ENCODE results near the gene PRSS58. TPM values are rescaled to one million over a fixed set of nuclear protein-coding genes. Genes with fewer than 3 reads are reported as not detected.

The PRSS58 gene
- total RNA-seq, 1 donor, result not detected

DNA sequence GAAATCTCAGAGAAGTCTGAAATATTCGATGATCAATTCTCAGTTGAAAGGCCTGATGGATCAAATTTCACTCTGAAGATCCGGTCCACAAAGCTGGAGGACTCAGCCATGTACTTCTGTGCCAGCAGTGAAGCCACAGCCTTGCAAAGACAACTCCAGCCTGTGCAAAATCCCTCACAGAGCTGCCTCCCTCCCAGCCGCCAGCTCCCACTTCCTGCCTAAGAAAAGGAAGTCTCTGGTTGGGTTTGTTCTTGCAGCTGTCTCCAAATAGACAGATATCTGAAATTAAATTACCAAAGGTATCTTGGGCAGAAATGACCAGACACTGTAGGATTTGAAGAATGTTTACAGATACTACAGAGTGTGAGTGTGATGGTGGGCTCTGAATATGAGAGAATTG, 43.4 kb upstream of the PRSS58 start:
- TF ChIP-seq, protein P1, sequence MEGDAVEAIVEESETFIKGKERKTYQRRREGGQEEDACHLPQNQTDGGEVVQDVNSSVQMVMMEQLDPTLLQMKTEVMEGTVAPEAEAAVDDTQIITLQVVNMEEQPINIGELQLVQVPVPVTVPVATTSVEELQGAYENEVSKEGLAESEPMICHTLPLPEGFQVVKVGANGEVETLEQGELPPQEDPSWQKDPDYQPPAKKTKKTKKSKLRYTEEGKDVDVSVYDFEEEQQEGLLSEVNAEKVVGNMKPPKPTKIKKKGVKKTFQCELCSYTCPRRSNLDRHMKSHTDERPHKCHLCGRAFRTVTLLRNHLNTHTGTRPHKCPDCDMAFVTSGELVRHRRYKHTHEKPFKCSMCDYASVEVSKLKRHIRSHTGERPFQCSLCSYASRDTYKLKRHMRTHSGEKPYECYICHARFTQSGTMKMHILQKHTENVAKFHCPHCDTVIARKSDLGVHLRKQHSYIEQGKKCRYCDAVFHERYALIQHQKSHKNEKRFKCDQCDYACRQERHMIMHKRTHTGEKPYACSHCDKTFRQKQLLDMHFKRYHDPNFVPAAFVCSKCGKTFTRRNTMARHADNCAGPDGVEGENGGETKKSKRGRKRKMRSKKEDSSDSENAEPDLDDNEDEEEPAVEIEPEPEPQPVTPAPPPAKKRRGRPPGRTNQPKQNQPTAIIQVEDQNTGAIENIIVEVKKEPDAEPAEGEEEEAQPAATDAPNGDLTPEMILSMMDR (IDR thresholded peaks at IDR 0.05; ENCODE audit: extremely low read depth, low read depth, low read length), result no peak
- H3K36me3 ChIP-seq (ENCODE audit: insufficient read depth, low read length), result no peaks in the 10 kb centered on the region
- no peak overlapping the region for H3K4me2 ChIP-seq (ENCODE audit: insufficient read depth, low read length)

DNA sequence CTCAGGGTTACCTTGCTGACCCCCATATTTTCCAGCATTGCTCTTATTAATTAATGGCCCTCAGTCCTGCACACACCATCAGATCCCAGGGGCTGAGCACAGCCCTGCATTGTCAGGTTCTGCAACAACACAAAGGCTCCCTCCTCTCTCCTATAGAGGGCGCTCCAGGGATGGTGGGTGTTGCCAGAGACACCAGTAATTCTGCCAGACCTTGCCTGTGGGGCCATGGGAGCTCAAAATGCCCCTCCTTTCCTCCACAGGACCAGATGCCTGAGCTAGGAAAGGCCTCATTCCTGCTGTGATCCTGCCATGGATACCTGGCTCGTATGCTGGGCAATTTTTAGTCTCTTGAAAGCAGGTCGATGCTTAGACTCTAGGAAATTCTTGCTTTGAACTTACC, 42.8 kb upstream of the PRSS58 start:
- Histone ChIP-seq H2AFZ (ENCODE audit: low read length) (no peak overlapping the region), H3K36me3 (ENCODE audit: insufficient read depth, low read length) (no peaks in the 10 kb centered on the region), H3K4me3 (ENCODE audit: insufficient read depth, low read length) (no peak overlapping the region), H3K27me3 (ENCODE audit: insufficient read depth, low read length) (no peaks in the 10 kb centered on the region), H3K27ac (ENCODE audit: low read depth, low read length) (no peak overlapping the region), H4K20me1 (ENCODE audit: insufficient read depth, low read length) (no peaks in the 10 kb centered on the region), H3K4me2 (ENCODE audit: insufficient read depth, low read length) (no peak overlapping the region), H3K9me3 (ENCODE audit: low read depth, low read length) (no peaks in the 10 kb centered on the region), H3K79me2 (ENCODE audit: insufficient read depth, low read length) (no peaks in the 10 kb centered on the region), H3K4me1 (ENCODE audit: insufficient read depth, low read length) (no peaks in the 10 kb centered on the region)
- TF ChIP-seq, protein P1 (IDR thresholded peaks at IDR 0.05; ENCODE audit: extremely low read depth, low read depth, low read length), result peak; percentile 37
- DNase-seq (ENCODE audit: insufficient read length, low spot score, missing footprints), result no peak

More for the DNA sequence above, 43.4 kb upstream of the PRSS58 start:
- DNase-seq (ENCODE audit: insufficient read length, low spot score, missing footprints), result peak; percentile 15
- H3K9me3 ChIP-seq (ENCODE audit: low read depth, low read length), result no peaks in the 10 kb centered on the region
- H3K27ac ChIP-seq (ENCODE audit: low read depth, low read length), result no peak overlapping the region
- H3K79me2 ChIP-seq (ENCODE audit: insufficient read depth, low read length), result no peaks in the 10 kb centered on the region
- no peaks in the 10 kb centered on the region for H3K4me1 ChIP-seq (ENCODE audit: insufficient read depth, low read length)
- no peaks in the 10 kb centered on the region for H3K27me3 ChIP-seq (ENCODE audit: insufficient read depth, low read length)
- no peak overlapping the region for H2AFZ ChIP-seq (ENCODE audit: low read length)
- H4K20me1 ChIP-seq (ENCODE audit: insufficient read depth, low read length), result no peaks in the 10 kb centered on the region
- no peak overlapping the region for H3K4me3 ChIP-seq (ENCODE audit: insufficient read depth, low read length)

DNA sequence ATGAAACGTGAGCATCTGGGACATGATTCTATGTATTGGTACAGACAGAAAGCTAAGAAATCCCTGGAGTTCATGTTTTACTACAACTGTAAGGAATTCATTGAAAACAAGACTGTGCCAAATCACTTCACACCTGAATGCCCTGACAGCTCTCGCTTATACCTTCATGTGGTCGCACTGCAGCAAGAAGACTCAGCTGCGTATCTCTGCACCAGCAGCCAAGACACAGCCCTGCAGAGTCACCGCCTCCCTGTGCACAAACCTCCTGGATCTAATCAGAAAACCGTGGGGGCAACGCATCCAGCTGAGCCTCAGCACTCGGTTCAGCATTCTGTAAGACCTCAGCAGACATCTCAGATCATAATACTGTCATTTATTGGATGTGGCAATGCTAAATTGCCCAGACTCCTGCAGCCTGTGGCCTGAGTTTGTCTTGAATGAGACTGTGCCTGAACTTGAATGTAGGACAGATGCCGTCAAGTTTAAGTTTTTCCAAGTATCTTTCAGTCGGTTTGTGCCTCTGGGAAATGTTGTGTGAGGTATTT, 41.5 kb upstream of the PRSS58 start:
- TF ChIP-seq, protein P1 (IDR thresholded peaks at IDR 0.05; ENCODE audit: extremely low read depth, low read depth, low read length), result no peak
- no peak for DNase-seq (ENCODE audit: insufficient read length, low spot score, missing footprints)
- Histone ChIP-seq H3K79me2 (ENCODE audit: insufficient read depth, low read length) (no peaks in the 10 kb centered on the region), H3K9me3 (ENCODE audit: low read depth, low read length) (no peaks in the 10 kb centered on the region), H3K27me3 (ENCODE audit: insufficient read depth, low read length) (no peaks in the 10 kb centered on the region), H3K4me1 (ENCODE audit: insufficient read depth, low read length) (no peaks in the 10 kb centered on the region), H3K27ac (ENCODE audit: low read depth, low read length) (no peak overlapping the region), H2AFZ (ENCODE audit: low read length) (no peak overlapping the region), H3K36me3 (ENCODE audit: insufficient read depth, low read length) (no peaks in the 10 kb centered on the region), H3K4me3 (ENCODE audit: insufficient read depth, low read length) (no peak overlapping the region), H4K20me1 (ENCODE audit: insufficient read depth, low read length) (no peaks in the 10 kb centered on the region), H3K4me2 (ENCODE audit: insufficient read depth, low read length) (no peak overlapping the region)

DNA sequence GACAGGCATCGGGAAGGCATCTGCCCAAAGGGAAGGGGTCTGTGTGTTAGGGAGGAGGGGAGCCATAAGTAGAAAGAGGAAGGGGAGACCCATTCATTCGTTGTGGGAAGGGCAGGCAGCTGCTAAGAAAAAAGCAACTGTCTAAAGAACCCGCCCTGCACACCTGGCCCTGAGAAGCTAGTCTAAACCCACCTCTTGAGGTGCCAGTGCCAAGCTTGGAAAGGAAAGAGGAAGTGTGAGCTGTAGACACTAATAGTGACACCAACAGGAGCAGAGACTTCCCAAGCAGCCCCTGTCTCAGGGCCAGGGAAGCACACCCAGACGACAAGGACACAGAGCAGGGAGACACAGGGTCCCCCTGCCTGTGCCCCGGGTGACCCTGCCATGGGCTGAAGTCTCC, 40.8 kb upstream of the PRSS58 start:
- no peak for DNase-seq (ENCODE audit: insufficient read length, low spot score, missing footprints)
- Histone ChIP-seq H3K27ac (ENCODE audit: low read depth, low read length) (no peak overlapping the region), H3K36me3 (ENCODE audit: insufficient read depth, low read length) (no peaks in the 10 kb centered on the region), H3K4me2 (ENCODE audit: insufficient read depth, low read length) (no peak overlapping the region), H3K9me3 (ENCODE audit: low read depth, low read length) (no peaks in the 10 kb centered on the region), H2AFZ (ENCODE audit: low read length) (no peak overlapping the region), H3K4me1 (ENCODE audit: insufficient read depth, low read length) (no peaks in the 10 kb centered on the region), H3K79me2 (ENCODE audit: insufficient read depth, low read length) (no peaks in the 10 kb centered on the region), H3K4me3 (ENCODE audit: insufficient read depth, low read length) (no peak overlapping the region), H4K20me1 (ENCODE audit: insufficient read depth, low read length) (no peaks in the 10 kb centered on the region), H3K27me3 (ENCODE audit: insufficient read depth, low read length) (no peaks in the 10 kb centered on the region)
- TF ChIP-seq, protein P1 (IDR thresholded peaks at IDR 0.05; ENCODE audit: extremely low read depth, low read depth, low read length), result no peak

Data from osteoblast (primary cell).